GM19328 (cell line): Measurements from ENCODE around the gene SOCS3.

Source experiments
- ATAC-seq: cut with Tn5 transposase; IDR thresholded peaks from one replicate; pipeline ENCODE4 v1.9.1; 2021; ENCODE audit warnings: mild to moderate bottlenecking, moderate library complexity; ENCODE audit not compliant: unreplicated experiment

SOCS3 gene

GRCh38 chr17:78353834-78354233 is 6.0 kb downstream of the SOCS3 start:
- no peak for ATAC-seq

DNA sequence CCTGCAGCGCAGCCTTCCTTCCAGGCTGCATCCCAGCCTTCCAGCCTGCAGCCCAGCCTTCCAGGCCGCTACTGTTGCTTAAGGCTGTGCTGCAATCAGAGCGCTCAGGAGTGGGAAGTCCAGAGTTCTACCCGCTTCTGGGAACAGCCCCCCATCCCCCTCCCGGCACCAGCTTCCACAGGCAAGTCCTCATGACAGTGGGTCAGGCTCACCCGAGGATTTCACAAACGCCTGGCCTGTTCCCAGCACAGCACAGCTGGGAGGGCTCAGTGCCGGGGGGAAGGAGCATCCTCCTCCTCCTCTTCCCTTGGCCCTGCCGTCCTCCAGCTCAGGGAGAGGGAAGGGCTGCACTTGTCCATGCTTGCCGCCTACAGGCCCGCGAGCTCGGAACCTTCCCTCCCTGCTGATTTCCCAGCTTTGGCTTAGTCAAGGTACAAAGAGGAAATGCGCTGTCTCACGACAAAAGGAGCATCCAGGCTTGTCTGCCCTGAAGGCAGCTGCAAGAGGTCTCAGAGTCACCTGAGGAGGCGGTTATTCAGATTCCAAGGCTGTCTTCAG is 8.3 kb downstream of the SOCS3 start:
- ATAC-seq = no peak

DNA sequence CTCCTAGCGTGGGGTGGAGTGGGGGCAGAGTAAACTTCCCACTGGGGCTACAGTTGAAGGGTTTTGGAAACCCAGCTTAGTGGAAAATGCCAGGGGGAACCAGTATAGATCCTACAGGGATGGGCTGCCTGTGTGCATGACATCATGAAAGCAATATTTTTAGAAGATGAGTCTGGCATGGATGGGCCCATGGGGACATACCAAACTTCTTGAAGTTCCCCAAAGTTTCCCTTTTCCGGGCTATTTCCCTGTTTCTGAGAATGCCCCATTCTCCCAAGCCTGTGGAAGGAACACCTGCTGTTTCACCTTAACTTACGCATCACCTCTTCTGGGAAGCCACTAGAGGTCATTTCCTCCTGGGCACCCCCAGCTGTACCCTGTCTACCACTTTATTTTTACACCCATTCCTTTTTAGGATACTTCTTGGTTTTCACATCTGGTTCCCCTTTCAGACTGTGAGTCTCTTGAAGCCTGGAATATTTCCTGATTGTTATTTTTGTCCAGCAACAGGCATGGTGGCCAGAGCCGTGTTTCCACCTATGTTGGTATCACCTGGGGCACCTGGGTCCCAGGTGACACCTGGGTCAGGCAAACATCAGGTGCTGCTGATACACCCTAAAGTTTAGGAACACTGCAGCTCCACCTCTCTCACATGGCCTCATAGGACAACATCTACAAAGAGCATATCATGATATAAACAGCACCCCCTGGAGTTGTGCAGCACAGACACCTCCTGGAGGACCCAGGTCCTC is 9.8 kb downstream of the SOCS3 start:
- ATAC-seq = no peak

DNA sequence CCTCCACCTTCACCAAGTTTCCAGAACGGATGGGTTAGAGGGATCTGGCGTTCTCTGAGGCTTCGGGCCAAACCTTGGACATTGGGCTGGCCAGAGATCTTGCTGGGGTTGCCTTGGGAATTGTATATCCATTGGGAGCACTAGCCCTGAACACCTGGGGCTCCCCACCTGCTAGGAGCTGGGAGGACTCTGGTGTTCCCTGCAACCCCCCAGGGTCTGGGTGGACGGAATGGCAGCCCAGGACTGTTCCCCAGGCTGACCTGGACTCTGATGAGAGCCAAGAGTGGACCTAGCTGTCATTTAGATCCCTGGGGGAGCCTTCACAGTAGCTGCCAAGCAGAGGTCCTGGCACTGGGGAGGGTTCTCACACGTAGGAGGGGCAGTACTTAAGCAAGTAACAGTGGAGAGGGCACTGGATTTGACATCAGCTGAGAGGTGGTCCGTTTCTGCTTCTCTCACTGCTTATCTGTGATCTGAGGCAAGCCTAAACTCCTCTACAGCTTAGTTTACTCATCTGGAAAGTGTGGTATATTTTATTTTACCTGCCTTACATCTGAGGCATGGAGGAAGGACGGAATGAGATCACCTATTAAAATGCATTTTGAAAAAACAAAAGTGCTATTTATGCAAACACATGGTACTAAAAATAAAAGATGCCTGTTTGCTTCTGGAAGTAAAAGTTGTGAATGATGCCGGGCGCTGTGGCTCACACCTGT is 11.7 kb downstream of the SOCS3 start:
- no peak for ATAC-seq

DNA sequence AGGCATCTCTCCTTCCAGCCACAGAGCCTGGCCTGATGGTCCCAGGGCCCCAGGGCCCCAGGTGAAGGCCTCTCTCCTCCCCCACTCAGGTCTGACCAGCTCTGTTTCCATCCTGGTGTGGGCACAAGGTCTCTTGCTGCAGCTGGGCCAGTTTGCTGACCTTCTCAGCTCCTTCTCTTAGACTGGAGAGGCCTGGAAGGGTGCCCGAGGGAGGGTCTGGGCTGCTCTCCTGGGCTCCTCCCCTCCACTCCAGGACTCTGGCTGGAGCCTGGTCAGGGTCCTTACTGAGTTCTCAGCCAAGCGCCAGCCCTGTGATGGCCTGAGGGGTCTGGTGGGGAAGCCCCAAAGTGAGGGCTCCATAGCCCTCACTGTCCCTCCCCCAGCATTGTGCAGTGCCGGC is 12.4 kb downstream of the SOCS3 start:
- ATAC-seq = no peak

- no peak for ATAC-seq
Observed at GRCh38 chr17:78346605-78347250, 13.1 kb downstream of the SOCS3 start.

DNA sequence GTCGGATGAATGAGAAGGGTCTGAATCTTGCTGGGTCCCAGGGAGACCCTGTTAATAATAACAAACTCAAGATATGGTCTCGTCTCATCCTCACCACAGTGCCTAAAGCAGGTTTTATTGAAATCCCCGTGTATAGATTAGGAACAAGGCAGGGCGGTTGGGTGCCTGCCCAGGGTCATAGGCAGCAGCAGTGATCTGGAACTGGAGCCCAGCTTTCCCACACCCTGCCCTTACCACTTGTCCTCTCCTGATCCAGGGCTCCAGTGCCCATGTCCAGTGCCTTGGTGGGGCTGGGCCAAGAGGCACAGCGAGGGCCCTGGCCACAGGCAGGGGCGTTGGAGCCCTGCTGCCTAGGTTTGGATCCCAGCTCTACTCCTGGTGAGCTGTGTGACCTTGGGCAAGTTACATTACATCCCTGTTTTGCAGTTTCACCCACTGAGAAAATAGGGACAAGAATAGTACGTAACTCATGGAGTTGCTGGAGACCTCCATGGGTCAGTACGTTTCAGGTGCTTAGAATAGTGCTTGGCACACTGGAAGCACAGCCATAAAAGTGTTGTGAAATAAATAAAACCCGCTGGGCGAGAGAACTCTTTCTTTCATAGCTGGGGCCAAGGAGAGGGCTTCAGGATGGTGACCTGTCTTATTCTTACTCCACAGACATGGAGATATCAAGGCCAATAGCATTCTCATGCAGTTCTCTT is 13.9 kb downstream of the SOCS3 start:
- ATAC-seq = no peak

DNA sequence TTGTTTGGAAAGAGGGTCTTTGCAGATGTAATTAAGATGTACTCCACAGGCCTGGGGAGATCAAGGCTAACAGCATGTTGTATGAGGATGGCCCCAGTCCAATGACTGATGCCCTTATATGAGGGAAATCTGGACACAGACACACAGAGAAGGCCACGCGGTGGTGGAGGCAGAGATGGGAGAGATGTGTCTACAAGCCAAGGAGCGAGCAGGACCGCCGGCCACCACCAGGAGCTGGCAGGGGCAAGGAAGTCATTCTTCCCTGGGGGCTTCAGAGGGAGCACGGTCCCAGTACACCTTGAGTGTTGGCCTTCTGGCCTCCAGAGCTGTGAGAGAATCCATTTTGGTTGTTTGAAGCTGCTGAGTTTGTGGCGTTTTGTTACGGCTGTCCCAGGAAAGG is 14.7 kb downstream of the SOCS3 start:
- ATAC-seq = no peak

- ATAC-seq = no peak
Observed at GRCh38 chr17:78344666-78345065, 15.2 kb downstream of the SOCS3 start.

DNA sequence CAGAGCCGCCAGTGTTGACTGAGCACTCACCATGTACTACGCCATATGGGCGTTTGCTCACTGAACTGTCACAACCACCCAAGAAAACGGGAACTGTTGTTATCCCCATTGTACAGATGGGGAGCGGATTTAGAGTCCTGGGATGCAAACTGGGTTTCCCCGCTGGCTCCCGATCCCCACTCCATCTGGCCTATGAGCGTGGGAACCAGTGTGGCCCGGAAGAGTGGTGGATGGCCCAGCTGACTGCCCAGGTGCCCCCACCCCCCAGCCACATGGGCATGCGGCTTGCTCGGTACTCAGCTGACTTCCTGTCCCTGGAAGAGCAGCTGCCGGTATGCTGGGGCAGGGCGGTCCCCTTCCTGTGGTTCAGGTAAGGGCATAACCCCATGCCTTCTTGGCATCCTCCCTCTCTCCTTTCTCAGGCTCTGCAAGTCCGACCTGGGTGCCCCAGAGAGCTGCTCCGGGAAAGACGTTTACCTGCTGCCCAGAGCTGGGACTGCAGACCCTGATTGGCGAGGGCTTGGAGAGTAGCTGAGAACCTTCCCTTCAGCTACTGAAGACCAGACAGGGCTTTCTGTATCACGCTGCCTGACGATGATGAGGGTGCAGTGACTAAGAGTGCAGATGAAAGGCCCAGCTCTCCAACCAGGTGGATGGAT is 16.2 kb downstream of the SOCS3 start:
- no peak for ATAC-seq

DNA sequence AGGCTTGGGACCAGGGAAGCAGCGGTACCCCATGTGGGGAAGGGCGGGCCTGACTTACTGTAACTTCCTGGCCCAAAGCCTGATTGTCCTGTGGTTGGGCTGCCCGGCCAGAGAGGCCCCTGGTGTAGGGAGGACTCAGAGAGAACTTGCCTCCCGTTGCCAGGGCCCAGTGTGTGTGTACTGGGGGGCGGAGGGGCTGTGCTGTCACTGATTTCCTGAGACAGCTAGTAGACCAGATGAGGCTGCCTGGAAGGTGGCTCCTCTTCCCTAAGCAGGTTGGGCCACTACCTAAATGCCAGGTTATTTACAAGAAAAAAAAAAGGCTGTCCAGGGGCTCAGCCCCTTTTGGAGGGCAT is 16.7 kb downstream of the SOCS3 start:
- no peak for ATAC-seq

- ATAC-seq = no peak
Observed at GRCh38 chr17:78342449-78343186, 17.3 kb downstream of the SOCS3 start.

GRCh38 chr17:78341559-78342448 is 18.1 kb downstream of the SOCS3 start:
- no peak for ATAC-seq

- ATAC-seq = no peak
Observed at GRCh38 chr17:78340183-78340955, 19.5 kb downstream of the SOCS3 start.

GRCh38 chr17:78338486-78339259 is 21.2 kb downstream of the SOCS3 start:
- no peak for ATAC-seq

DNA sequence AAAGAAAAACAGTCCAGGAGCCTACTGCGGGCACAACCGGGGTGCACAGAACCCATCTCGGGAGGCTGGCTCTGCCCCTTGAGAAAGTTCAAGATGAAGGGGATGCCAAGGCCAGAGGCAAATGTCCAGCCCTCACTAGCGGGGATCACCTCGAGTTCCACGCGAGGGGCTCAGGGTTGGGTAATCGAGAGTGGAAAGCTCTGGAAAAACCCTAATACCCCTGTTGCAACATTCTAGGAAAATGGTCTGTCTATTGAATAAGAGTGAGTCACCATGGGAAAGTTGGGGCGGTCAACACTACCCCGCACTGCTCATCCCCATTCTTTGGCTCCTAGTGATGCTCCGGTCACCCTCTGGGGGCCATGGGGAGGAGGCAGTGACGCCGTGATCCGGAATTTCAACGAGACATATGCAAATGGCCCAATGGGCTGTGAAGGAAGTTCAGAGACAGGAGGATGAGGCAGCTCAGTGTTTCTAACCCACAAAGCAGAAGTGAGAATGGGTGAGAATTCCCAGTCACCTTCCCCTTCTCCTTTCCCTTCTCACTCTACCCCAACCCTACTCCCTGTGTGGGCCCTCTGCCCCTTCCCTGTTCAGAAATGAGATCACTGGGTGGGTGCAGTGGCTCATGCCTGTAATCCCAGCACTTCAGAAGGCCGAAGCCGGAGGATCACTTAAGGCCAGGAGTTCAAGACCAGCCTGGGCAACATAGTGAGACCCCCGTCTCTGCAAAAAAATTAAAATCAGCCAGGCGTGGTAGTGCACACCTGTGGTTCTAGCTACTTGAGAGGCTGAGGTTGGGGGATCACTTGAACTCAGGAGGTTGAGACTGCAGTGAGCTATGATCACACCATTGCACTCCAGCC is 22.4 kb downstream of the SOCS3 start:
- no peak for ATAC-seq

GRCh38 chr17:78335209-78335608 is 24.7 kb downstream of the SOCS3 start:
- no peak for ATAC-seq
